Measurements from ENCODE around the gene CACNA1D. TPM values are rescaled to one million over a fixed set of nuclear protein-coding genes. Genes with fewer than 3 reads are reported as not detected.

CACNA1D gene
- total and polyA plus RNA-seq, 2 donors (not counting 3 experiments of a cell fraction or from before 2014, with no cell fraction given) = 0.06 TPM; not detected in 1

DNA sequence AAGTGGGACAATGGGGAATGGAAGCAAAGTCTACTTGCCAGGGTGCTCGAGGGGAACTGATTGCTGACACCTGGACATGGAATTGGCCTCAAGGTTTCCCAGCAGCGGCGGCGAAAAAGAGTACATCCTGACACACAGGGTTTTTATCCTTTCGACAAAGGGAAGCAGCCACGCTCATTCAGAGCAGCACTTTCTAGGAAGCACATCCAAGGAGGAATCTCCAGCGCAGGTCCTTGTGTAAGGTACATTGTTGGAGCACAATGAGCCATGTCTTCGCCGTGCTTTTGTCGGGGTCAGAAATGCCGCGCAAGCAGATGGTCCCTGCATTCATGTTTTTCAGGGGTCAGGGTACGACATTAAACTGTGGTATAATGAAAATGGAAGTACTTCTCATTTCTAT lies 16.8 kb downstream of the CACNA1D start:
- Histone ChIP-seq H4K20me1 (replicated peaks; ENCODE audit: control insufficient read depth, extremely low read depth, insufficient read depth, low read length) (no peaks in the 10 kb centered on the region), H3K27me3 (ENCODE audit: control insufficient read depth in 2 of 2, insufficient read depth in 2 of 2, low read length in 2 of 2) (peaks cover 0 to 5% of the 10 kb centered on the region in 2 experiments), H2AFZ (ENCODE audit: low read depth, low read length) (no peak overlapping the region), H3K9me1 (replicated peaks; ENCODE audit: control insufficient read depth, extremely low read depth, insufficient read depth, low read length) (no peaks in the 10 kb centered on the region), H3K4me3 (replicated peaks in 1 of 3; ENCODE audit: insufficient read depth in 1 of 3, low read depth in 1 of 3, low read length in 3 of 3) (no peak overlapping the region), H3K9ac (replicated peaks; ENCODE audit: extremely low read depth, insufficient read depth, low read length) (no peak overlapping the region), H3K9me3 (replicated peaks; ENCODE audit: control insufficient read depth, insufficient read depth, low read length) (no peaks in the 10 kb centered on the region), H3K4me2 (ENCODE audit: insufficient read depth, low read length) (no peak overlapping the region), H3K36me3 (ENCODE audit: control insufficient read depth in 2 of 2, extremely low read depth in 1 of 2, insufficient read depth in 2 of 2, low read length in 2 of 2) (no peaks in the 10 kb centered on the region), H3K79me2 (ENCODE audit: control insufficient read depth, insufficient read depth, low read length) (no peaks in the 10 kb centered on the region), H3K27ac (ENCODE audit: insufficient read depth, low read depth, low read length) (no peak overlapping the region), H3K4me1 (ENCODE audit: control insufficient read depth, extremely low read depth, insufficient read depth, low read length) (no peaks in the 10 kb centered on the region)
- DNase-seq (ENCODE audit: low read depth, low spot score) (no peak), FAIRE-seq (no peak)
- ChIA-PET CTCF (no interaction called here), POLR2A (no interaction called here)
- intact Hi-C loops (cut with micrococcal nuclease) = loop anchor here (5.0 kb wide), 1 partner anchor 214 kb away; no protein-coding TSS in a partner anchor
- TF ChIP-seq EZH2 (IDR thresholded peaks at IDR 0.05; ENCODE audit: borderline replicate concordance, low read depth, low read length, severe bottlenecking) = no peak
- TF ChIP-seq MYC (IDR thresholded peaks at IDR 0.05; ENCODE audit: low read depth, low read length) = no peak
- no peak for TF ChIP-seq FOS (IDR thresholded peaks at IDR 0.05; ENCODE audit: borderline replicate concordance, insufficient read depth, low read length)
- no peak for TF ChIP-seq MAX (IDR thresholded peaks at IDR 0.05; ENCODE audit: insufficient read depth, insufficient read length)
- no peak for TF ChIP-seq JUN (IDR thresholded peaks at IDR 0.05; ENCODE audit: borderline replicate concordance, insufficient read depth, insufficient read length, low read depth)
- TF ChIP-seq GATA2 (IDR thresholded peaks at IDR 0.05; ENCODE audit: insufficient read depth, insufficient read length, low read depth, low read length) = no peak
- TF ChIP-seq POLR2AphosphoS5 (IDR thresholded peaks at IDR 0.05; ENCODE audit: insufficient read depth, low read depth, low read length) = no peak
- no peak for TF ChIP-seq CTCF (IDR thresholded peaks at IDR 0.05; ENCODE audit: extremely low read depth in 1 of 2, insufficient read depth in 1 of 2, low read depth in 1 of 2, low read length in 2 of 2)
- TF ChIP-seq POLR2A (IDR thresholded peaks at IDR 0.05; ENCODE audit: low read depth, low read length) = no peak
- no TSS peak for BruUV-seq (replicated peaks)
- dilution Hi-C loops (cut with MboI; ENCODE audit: extremely low pct_ligation_motif_present, low sequenced_read_pairs) = no loop called here
